Esophagus (tissue), 2 donors: ENCODE results near the gene TMEM14B. TPM values are rescaled to one million over a fixed set of nuclear protein-coding genes. Genes with fewer than 3 reads are reported as not detected.
A peak's percentile ranks its signal among the peaks of the same experiment; 100 is the strongest.
"Not testable (repeated sequence)": the region's sequence is repeated elsewhere in the genome, so short reads cannot be mapped to it uniquely, and the experiment has no call there.

ENCODE experiments used
- H3K27ac ChIP-seq, 2 donors: one replicate each; pipeline ENCODE4 v1.5.1; 2013; ENCODE audit warnings: low read depth in 2 of 2, mild to moderate bottlenecking in 2 of 2, inconsistent platforms in 1 of 2, low read length in 1 of 2, moderate library complexity in 1 of 2
- H3K27me3 ChIP-seq, 2 donors: one replicate each; pipeline ENCODE4 v1.6.1; 2013; ENCODE audit warnings: low read length in 2 of 2, control low read depth in 1 of 2, mild to moderate bottlenecking in 1 of 2; ENCODE audit not compliant: insufficient read depth in 2 of 2, control insufficient read depth in 1 of 2
- H3K36me3 ChIP-seq, 2 donors: one replicate each; pipeline ENCODE4 v1.6.1; 2013; ENCODE audit warnings: low read length in 1 of 2; ENCODE audit not compliant: control insufficient read depth in 2 of 2, insufficient read depth in 2 of 2
- H3K4me1 ChIP-seq, 2 donors: one replicate each; pipeline ENCODE4 v1.6.1; 2013; ENCODE audit warnings: low read length in 1 of 2; ENCODE audit not compliant: control insufficient read depth in 2 of 2, insufficient read depth in 2 of 2
- H3K4me3 ChIP-seq, 2 donors: one replicate each; pipeline ENCODE4 v1.5.1; 2013; ENCODE audit warnings: low read length in 2 of 2, mild to moderate bottlenecking in 2 of 2, low read depth in 1 of 2, moderate library complexity in 1 of 2
- H3K9me3 ChIP-seq, 2 donors: one replicate each; pipeline ENCODE4 v1.6.1; 2013; ENCODE audit warnings: mild to moderate bottlenecking in 2 of 2, low read depth in 1 of 2, low read length in 1 of 2, moderate library complexity in 1 of 2; ENCODE audit not compliant: control insufficient read depth in 2 of 2, insufficient read depth in 1 of 2
- WGBS, 2 donors: extraction: QIAGEN DNeasy Blood & Tissue Kit; methylation state at CpG; one replicate each; pipeline ENCODE4 v1.1.7; 2013; 5-methylcytosine and 5-hydroxymethylcytosine counted together
- polyA plus RNA-seq, 2 donors: library from polyadenylated mRNA; stranded (reverse); fragments of 200-250 nt; gene quantifications; one replicate each; pipeline ENCODE4 v1.2.3, GENCODE V29; 2013
- donor health status: healthy with polysubstance abuse.
- donor health status: Bipolar disorder and iron deficiency.

Gene TMEM14B
- 10 to 100 TPM; 47.6 to 50.8 TPM for polyA plus RNA-seq

DNA sequence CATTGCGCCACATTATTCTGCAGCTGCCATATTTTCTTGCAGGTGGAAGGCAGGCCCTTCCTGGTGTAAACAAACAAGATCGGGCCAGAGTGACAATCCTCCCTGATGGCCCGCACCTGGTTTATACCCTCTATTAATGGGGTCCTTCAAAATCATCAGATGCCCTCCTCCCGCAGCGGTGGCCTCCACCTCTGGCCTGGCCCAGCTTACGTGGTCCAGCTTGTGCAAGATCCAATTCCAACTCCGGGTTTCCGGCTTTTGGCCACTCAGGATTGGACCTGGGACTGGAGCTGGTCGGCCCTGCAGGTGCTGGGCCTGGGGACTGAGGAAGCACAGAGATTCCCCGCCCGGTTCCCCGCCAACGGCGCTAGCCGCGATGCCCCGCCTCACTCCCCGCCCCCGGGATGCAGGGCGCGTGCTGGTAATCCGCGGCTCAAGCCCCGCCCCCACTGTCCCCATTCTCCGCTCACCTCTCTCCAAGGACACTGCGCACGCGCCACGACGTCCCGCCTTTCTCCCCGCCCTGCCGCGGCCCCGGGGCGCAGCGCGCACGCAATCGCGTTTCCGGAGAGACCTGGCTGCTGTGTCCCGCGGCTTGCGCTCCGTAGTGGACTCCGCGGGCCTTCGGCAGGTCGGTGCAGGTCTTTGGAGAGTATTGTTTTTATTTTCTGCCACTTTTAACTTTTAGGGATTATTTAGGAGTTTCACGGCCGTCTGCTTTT, at the start of gene TMEM14B:
TMEM14B (plus strand) TSS at position 555 of the 722 bp plus-strand sequence. CDS start 1,441 bp downstream, outside the sequence.
- no peaks in the 10 kb centered on the region for H3K27me3 ChIP-seq
- H3K36me3 ChIP-seq, result peaks cover 0 to 9% of the 10 kb centered on the region in 2 donors
- no peaks in the 10 kb centered on the region for H3K9me3 ChIP-seq
- WGBS, 2 donors, result 1% methylated on average over 49 to 52 of the region's 52 CpGs
- peak within 1 kb of the TSS; percentile 49 to 79 for H3K4me3 ChIP-seq
- H3K4me1 ChIP-seq, result no peaks in the 10 kb centered on the region
- peak within 1 kb of the TSS; percentile 57 to 73 for H3K27ac ChIP-seq

DNA sequence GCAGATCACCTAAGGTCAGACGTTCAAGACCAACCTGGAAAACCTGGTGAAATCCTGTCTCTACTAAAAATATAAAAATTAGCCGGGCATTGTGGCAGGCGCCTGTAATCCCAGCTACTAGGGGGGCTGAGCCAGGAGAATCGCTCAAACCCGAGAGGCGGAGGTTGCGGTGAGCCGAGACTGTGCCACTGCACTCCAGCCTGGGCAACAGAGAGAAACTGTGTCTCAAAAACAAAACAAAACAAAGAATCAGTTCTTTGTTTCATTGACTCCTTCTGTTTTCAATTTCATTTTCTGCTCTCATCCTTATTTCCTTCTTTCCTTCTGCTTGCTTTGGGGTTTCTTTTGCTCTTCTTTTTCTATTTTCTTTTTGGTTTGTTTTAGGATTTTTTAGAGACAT, 33.6 kb upstream of the TMEM14B start:
- Histone ChIP-seq H3K9me3 (no peaks in the 10 kb centered on the region), H3K4me3 (no peak overlapping the region), H3K36me3 (peaks cover 0 to 2% of the 10 kb centered on the region in 2 donors), H3K27me3 (no peaks in the 10 kb centered on the region), H3K4me1 (no peaks in the 10 kb centered on the region), H3K27ac (no peak overlapping the region)
- WGBS, 2 donors, result 80 to 88% methylated on average over 8 of the region's 8 CpGs

DNA sequence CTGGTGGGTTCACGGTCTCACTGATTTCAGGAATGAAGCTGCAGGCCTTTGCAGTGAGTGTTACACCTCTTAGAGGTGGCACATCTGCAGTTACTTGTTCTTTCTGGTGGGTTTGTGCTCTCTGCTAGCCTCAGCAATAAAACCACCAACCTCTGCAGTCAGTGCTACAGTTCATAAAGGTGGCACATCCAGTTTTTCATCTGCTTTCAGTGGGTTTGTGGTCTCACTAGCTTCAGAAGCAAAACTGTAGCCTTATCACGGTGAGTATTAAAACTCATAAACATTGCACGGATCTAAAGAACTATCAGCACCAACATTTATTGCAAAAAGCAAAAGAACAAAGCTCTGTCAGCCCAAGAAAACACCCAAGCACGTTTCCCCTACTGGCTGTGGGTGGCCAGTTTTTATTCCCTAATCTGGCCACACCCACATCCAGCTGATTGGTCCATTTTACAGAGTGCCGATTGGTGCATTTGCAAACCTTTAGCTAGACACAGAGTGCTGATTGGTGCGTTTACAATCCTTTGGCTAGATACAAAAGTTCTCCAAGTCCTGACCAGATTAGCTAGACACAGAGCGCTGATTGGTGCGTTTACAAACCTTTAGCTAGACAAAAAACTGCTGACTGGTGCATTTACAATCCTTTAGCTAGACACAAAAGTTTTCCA, 28.2 kb upstream of the TMEM14B start:
- H3K27me3 ChIP-seq, result no peaks in the 10 kb centered on the region
- H3K27ac ChIP-seq, result peak overlapping the region; percentile 90 to 93
- H3K36me3 ChIP-seq, result no peaks in the 10 kb centered on the region
- 69% methylated on average over 8 of the region's 8 CpGs for WGBS, 2 donors
- no peaks in the 10 kb centered on the region for H3K9me3 ChIP-seq
- peak overlapping the region in 1 of 2 donors; percentile 67 for H3K4me3 ChIP-seq
- peaks cover 2 to 3% of the 10 kb centered on the region in 2 donors for H3K4me1 ChIP-seq

DNA sequence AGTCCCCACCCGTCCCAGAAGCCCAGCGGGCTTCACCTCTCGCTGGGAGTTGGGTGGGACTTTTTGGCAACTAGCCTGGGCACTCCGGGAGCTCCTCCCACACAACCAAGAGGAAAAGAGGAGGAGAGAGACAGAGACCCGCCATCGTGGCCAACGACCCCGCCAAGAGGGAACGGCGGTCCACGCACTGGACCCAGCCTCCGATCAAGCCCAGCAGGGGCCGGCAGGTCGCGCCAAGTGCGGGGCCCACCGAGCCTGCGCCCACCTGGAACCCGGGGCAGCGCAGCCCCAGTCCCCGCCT, 27.7 kb upstream of the TMEM14B start:
- Histone ChIP-seq H3K36me3 (no peaks in the 10 kb centered on the region), H3K9me3 (no peaks in the 10 kb centered on the region), H3K27ac (peak overlapping the region; percentile 90 to 93), H3K4me1 (peaks cover 2 to 3% of the 10 kb centered on the region in 2 donors), H3K27me3 (no peaks in the 10 kb centered on the region), H3K4me3 (peak overlapping the region; percentile 61 to 67)
- 24 to 30% methylated on average over 21 of the region's 21 CpGs for WGBS, 2 donors

DNA sequence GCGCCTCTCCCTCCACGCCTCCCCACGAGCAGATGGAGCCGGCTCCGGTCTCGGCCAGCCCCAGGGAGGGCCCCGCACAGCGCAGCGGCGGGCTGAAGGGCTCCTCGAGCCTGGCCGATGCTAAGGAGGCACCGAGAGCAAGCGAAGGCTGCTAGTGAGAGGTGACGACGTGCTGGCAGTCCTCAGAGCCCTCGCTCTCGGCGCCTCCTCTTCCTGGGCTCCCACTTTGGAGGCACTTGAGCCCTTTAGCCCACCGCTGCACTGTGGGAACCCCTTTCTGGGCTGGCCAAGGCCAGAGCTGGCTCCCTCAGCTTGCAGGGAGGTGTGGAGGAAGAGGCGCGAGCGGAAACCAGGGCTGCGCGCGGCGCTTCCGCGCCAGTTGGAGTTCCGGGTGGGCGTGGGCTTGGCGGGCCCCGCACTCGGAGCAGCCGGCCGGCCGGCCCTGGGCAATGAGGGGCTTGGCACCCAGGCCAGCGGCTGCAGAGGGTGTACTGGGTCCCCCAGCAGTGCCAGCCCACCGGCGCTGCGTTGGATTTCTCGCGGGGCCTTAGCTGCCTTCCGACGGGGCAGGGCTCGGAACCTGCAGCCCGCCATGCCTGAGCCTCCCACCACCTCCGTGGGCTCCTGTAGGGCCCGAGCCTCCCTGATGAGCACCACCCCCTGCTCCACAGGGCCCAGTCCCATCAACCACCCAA, 27.2 kb upstream of the TMEM14B start:
- H3K36me3 ChIP-seq, result no peaks in the 10 kb centered on the region
- H3K27me3 ChIP-seq, result no peaks in the 10 kb centered on the region
- peak overlapping the region; percentile 90 to 93 for H3K27ac ChIP-seq
- H3K4me1 ChIP-seq, result peaks cover 2 to 3% of the 10 kb centered on the region in 2 donors
- H3K4me3 ChIP-seq, result peak overlapping the region; percentile 61 to 67
- WGBS, 2 donors, result 23 to 29% methylated on average over 42 to 49 of the region's 49 CpGs
- no peaks in the 10 kb centered on the region for H3K9me3 ChIP-seq

DNA sequence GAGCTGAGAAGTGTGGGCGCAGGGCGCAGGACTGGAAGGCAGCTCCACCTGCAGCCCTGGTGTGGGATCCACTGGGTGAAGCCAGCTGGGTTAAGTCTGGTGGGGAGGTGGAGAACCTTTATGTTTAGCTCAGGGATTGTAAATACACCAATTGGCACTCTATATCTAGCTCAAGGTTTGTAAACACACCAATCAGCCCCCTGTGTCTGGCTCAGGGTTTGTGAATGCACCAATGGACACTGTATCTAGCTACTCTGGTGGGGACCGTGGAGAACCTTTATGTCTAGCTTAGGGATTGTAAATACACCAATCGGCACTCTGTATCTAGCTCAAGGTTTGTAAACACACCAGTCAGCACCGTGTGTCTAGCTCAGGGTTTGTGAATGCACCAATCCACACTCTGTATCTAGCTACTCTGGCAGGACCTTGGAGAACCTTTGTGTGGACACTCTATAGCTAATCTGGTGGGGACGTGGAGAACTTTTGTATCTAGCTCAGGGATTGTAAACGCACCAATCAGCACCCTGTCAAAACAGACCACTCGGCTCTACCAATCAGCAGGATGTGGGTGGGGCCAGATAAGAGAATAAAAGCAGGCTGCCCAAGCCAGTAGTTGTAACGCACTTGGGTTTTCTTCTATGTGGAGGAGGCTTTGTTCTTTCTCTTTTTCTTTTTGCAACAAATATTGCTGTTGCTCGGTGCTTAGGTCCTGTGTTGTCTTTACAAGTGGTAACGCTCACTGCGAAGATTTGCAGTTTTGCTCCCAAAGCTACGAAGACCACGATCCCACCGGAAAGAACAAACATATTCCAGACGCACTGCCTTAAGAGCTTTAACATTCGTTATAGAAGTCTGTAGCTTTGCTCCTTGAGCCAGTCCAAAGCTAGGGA, 26.4 kb upstream of the TMEM14B start:
- H3K9me3 ChIP-seq, H3K4me1 ChIP-seq, H3K36me3 ChIP-seq, H3K27me3 ChIP-seq: not testable (repeated sequence)
- H3K4me3 ChIP-seq, result peak overlapping the region; percentile 61 to 67
- peak overlapping the region; percentile 90 to 93 for H3K27ac ChIP-seq
- WGBS, 2 donors, result 78 to 88% methylated on average over 17 of the region's 17 CpGs

DNA sequence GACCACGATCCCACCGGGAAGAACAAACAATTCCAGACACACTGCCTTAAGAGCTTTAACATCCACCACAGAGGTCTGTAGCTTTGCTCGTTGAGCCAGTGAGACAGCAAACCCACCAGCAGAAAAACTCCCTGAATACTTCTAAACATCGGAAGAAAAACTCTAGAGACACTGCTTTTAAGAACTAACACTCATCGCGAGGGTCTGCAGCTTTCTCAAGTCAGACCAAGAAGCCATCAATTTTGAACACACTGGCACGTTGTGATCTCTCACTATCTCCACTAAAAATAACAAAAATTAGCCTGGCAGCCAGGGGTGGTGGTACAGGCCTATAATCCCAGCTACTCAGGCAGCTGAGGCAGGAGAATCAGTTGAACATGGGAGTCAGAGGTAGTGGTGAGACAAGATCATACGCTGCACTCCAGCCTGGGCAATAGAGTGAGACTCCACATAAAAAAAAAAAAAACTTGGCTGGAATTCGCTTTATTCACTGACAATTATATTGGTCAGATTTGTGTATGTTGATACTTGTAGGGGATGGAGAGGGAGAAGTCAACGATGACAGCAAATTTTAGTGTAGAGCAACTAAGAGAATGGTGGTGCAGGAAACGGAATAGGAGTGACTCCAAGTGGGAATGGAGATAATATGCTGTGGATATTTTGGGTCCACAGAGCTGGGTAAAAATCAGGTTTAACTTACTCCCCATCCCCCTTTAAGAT, 25.6 kb upstream of the TMEM14B start:
- Histone ChIP-seq H3K4me3 (peak overlapping the region; percentile 60 to 71), H3K9me3 (no peaks in the 10 kb centered on the region), H3K4me1 (peaks cover 2 to 3% of the 10 kb centered on the region in 2 donors), H3K27ac (peak overlapping the region; percentile 88 to 91), H3K36me3 (no peaks in the 10 kb centered on the region), H3K27me3 (no peaks in the 10 kb centered on the region)
- WGBS, 2 donors, result 73 to 76% methylated on average over 11 of the region's 11 CpGs

DNA sequence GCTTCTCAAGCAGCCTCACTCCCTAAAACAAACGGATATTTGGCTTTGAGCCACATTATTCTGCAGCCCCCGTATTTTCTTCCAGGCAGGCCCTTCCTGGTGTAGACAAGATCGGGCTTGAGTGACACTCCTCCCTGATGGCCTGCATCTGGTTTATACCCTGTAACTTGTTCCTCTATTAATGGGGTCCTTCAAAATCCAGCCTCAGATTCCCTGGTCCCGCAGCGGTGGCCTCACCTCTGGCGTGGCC, 25.1 kb upstream of the TMEM14B start:
- no peaks in the 10 kb centered on the region for H3K36me3 ChIP-seq
- 1 to 2% methylated on average over 6 of the region's 6 CpGs for WGBS, 2 donors
- peak overlapping the region; percentile 60 to 71 for H3K4me3 ChIP-seq
- no peaks in the 10 kb centered on the region for H3K27me3 ChIP-seq
- H3K4me1 ChIP-seq, result peaks cover 2 to 3% of the 10 kb centered on the region in 2 donors
- H3K9me3 ChIP-seq, result no peaks in the 10 kb centered on the region
- peak overlapping the region; percentile 88 to 91 for H3K27ac ChIP-seq
